ENCODE measurements around the gene CRIP3. TPM values are rescaled to one million over a fixed set of nuclear protein-coding genes. Genes with fewer than 3 reads are reported as not detected.

The CRIP3 gene
- polyA plus RNA-seq, 4 donors: 0.89 to 3.4 (median 2.5) TPM

- Histone ChIP-seq H3K36me3 (ENCODE audit: control insufficient read depth in 3 of 3, insufficient read depth in 2 of 3, low read depth in 1 of 3, low read length in 3 of 3) (no peaks in the 10 kb centered on the region), H3K9me3 (ENCODE audit: control insufficient read depth in 2 of 2, insufficient read depth in 1 of 2, low read depth in 1 of 2, low read length in 1 of 2) (no peaks in the 10 kb centered on the region), H3K4me1 (ENCODE audit: control insufficient read depth in 3 of 3, insufficient read depth in 2 of 3, low read depth in 1 of 3, low read length in 2 of 3) (peaks cover 4 to 47% (median 8%) of the 10 kb centered on the region in 3 donors), H3K27ac (ENCODE audit: low read depth in 1 of 3, low read length in 2 of 3) (no peak overlapping the region), H3K27me3 (ENCODE audit: control insufficient read depth in 3 of 3, insufficient read depth in 3 of 3, low read length in 3 of 3) (no peaks in the 10 kb centered on the region), H3K4me3 (ENCODE audit: low read depth in 1 of 3, low read length in 3 of 3) (no peak overlapping the region)
- FAIRE-seq (no peak), DNase-seq (no peak)
- 69 to 90% (median 72%) methylated on average over 23 to 27 of the region's 27 CpGs for WGBS, 3 donors
Observed at GRCh38 chr6:43283905-43284304, 24.7 kb downstream of the CRIP3 start.

- Histone ChIP-seq H3K9me3 (ENCODE audit: control insufficient read depth in 2 of 2, insufficient read depth in 1 of 2, low read depth in 1 of 2, low read length in 1 of 2) (no peaks in the 10 kb centered on the region), H3K27me3 (ENCODE audit: control insufficient read depth in 3 of 3, insufficient read depth in 3 of 3, low read length in 3 of 3) (no peaks in the 10 kb centered on the region), H3K4me3 (ENCODE audit: low read depth in 1 of 3, low read length in 3 of 3) (no peak overlapping the region), H3K36me3 (ENCODE audit: control insufficient read depth in 3 of 3, insufficient read depth in 2 of 3, low read depth in 1 of 3, low read length in 3 of 3) (no peaks in the 10 kb centered on the region), H3K27ac (ENCODE audit: low read depth in 1 of 3, low read length in 2 of 3) (no peak overlapping the region), H3K4me1 (ENCODE audit: control insufficient read depth in 3 of 3, insufficient read depth in 2 of 3, low read depth in 1 of 3, low read length in 2 of 3) (peaks cover 5 to 51% (median 8%) of the 10 kb centered on the region in 3 donors)
- 86 to 92% (median 91%) methylated on average over 15 to 18 of the region's 18 CpGs for WGBS, 3 donors
- no peak for DNase-seq
- no peak for FAIRE-seq
Observed at GRCh38 chr6:43283514-43283901, 25.1 kb downstream of the CRIP3 start.

GRCh38 chr6:43282636-43283513 is 25.8 kb downstream of the CRIP3 start:
- no peak for DNase-seq
- no peak for FAIRE-seq
- no peaks in the 10 kb centered on the region for H3K36me3 ChIP-seq (ENCODE audit: control insufficient read depth in 3 of 3, insufficient read depth in 2 of 3, low read depth in 1 of 3, low read length in 3 of 3)

GRCh38 chr6:43282060-43282459 is 26.6 kb downstream of the CRIP3 start:
- no peak overlapping the region for H3K27ac ChIP-seq (ENCODE audit: low read depth in 1 of 3, low read length in 2 of 3)
- peaks cover 0 to 1% (median 0%) of the 10 kb centered on the region in 3 donors for H3K36me3 ChIP-seq (ENCODE audit: control insufficient read depth in 3 of 3, insufficient read depth in 2 of 3, low read depth in 1 of 3, low read length in 3 of 3)
- 59 to 63% (median 60%) methylated on average over 9 of the region's 9 CpGs for WGBS, 3 donors
- FAIRE-seq (no peak), DNase-seq (no peak)
- no peak overlapping the region for H3K4me3 ChIP-seq (ENCODE audit: low read depth in 1 of 3, low read length in 3 of 3)
- H3K27me3 ChIP-seq (ENCODE audit: control insufficient read depth in 3 of 3, insufficient read depth in 3 of 3, low read length in 3 of 3): no peaks in the 10 kb centered on the region
- H3K9me3 ChIP-seq (ENCODE audit: control insufficient read depth in 2 of 2, insufficient read depth in 1 of 2, low read depth in 1 of 2, low read length in 1 of 2): no peaks in the 10 kb centered on the region
- peaks cover 8 to 52% (median 9%) of the 10 kb centered on the region in 3 donors for H3K4me1 ChIP-seq (ENCODE audit: control insufficient read depth in 3 of 3, insufficient read depth in 2 of 3, low read depth in 1 of 3, low read length in 2 of 3)

More at GRCh38 chr6:43282636-43283513, 25.8 kb downstream of the CRIP3 start:
- H3K4me3 ChIP-seq (ENCODE audit: low read depth in 1 of 3, low read length in 3 of 3): no peak overlapping the region
- 75 to 84% (median 79%) methylated on average over 31 to 32 of the region's 32 CpGs for WGBS, 3 donors
- peaks cover 5 to 52% (median 8%) of the 10 kb centered on the region in 3 donors for H3K4me1 ChIP-seq (ENCODE audit: control insufficient read depth in 3 of 3, insufficient read depth in 2 of 3, low read depth in 1 of 3, low read length in 2 of 3)
- no peak overlapping the region for H3K27ac ChIP-seq (ENCODE audit: low read depth in 1 of 3, low read length in 2 of 3)
- no peaks in the 10 kb centered on the region for H3K27me3 ChIP-seq (ENCODE audit: control insufficient read depth in 3 of 3, insufficient read depth in 3 of 3, low read length in 3 of 3)
- no peaks in the 10 kb centered on the region for H3K9me3 ChIP-seq (ENCODE audit: control insufficient read depth in 2 of 2, insufficient read depth in 1 of 2, low read depth in 1 of 2, low read length in 1 of 2)

GRCh38 chr6:43280234-43280633 is 28.4 kb downstream of the CRIP3 start:
- no peaks in the 10 kb centered on the region for H3K27me3 ChIP-seq (ENCODE audit: control insufficient read depth in 3 of 3, insufficient read depth in 3 of 3, low read length in 3 of 3)
- H3K27ac ChIP-seq (ENCODE audit: low read depth in 1 of 3, low read length in 2 of 3): no peak overlapping the region
- FAIRE-seq (no peak), DNase-seq (no peak)
- WGBS, 3 donors: 85 to 87% (median 86%) methylated on average over 2 of the region's 2 CpGs
- peaks cover 14 to 57% (median 15%) of the 10 kb centered on the region in 3 donors for H3K4me1 ChIP-seq (ENCODE audit: control insufficient read depth in 3 of 3, insufficient read depth in 2 of 3, low read depth in 1 of 3, low read length in 2 of 3)
- peaks cover 0 to 4% (median 0%) of the 10 kb centered on the region in 3 donors for H3K36me3 ChIP-seq (ENCODE audit: control insufficient read depth in 3 of 3, insufficient read depth in 2 of 3, low read depth in 1 of 3, low read length in 3 of 3)
- no peaks in the 10 kb centered on the region for H3K9me3 ChIP-seq (ENCODE audit: control insufficient read depth in 2 of 2, insufficient read depth in 1 of 2, low read depth in 1 of 2, low read length in 1 of 2)
- no peak overlapping the region for H3K4me3 ChIP-seq (ENCODE audit: low read depth in 1 of 3, low read length in 3 of 3)

- 13 to 41% (median 28%) methylated on average over 4 of the region's 4 CpGs for WGBS, 3 donors
- DNase-seq (peak; percentile 89 to 98), FAIRE-seq (no peak)
- Histone ChIP-seq H3K4me3 (ENCODE audit: low read depth in 1 of 3, low read length in 3 of 3) (no peak overlapping the region), H3K4me1 (ENCODE audit: control insufficient read depth in 3 of 3, insufficient read depth in 2 of 3, low read depth in 1 of 3, low read length in 2 of 3) (peaks cover 15 to 71% (median 21%) of the 10 kb centered on the region in 3 donors), H3K9me3 (ENCODE audit: control insufficient read depth in 2 of 2, insufficient read depth in 1 of 2, low read depth in 1 of 2, low read length in 1 of 2) (no peaks in the 10 kb centered on the region), H3K36me3 (ENCODE audit: control insufficient read depth in 3 of 3, insufficient read depth in 2 of 3, low read depth in 1 of 3, low read length in 3 of 3) (peaks cover 0 to 4% (median 0%) of the 10 kb centered on the region in 3 donors), H3K27ac (ENCODE audit: low read depth in 1 of 3, low read length in 2 of 3) (peak overlapping the region; percentile 85 to 99 (median 97)), H3K27me3 (ENCODE audit: control insufficient read depth in 3 of 3, insufficient read depth in 3 of 3, low read length in 3 of 3) (no peaks in the 10 kb centered on the region)
Observed at GRCh38 chr6:43278524-43279078, 30.0 kb downstream of the CRIP3 start.

GRCh38 chr6:43277643-43278523 is 30.7 kb downstream of the CRIP3 start:
- H3K4me3 ChIP-seq (ENCODE audit: low read depth in 1 of 3, low read length in 3 of 3): no peak overlapping the region
- no peaks in the 10 kb centered on the region for H3K9me3 ChIP-seq (ENCODE audit: control insufficient read depth in 2 of 2, insufficient read depth in 1 of 2, low read depth in 1 of 2, low read length in 1 of 2)
- 17 to 58% (median 36%) methylated on average over 13 of the region's 13 CpGs for WGBS, 3 donors
- no peak for FAIRE-seq
- DNase-seq: peak; percentile 94 to 98
- peaks cover 0 to 4% (median 0%) of the 10 kb centered on the region in 3 donors for H3K36me3 ChIP-seq (ENCODE audit: control insufficient read depth in 3 of 3, insufficient read depth in 2 of 3, low read depth in 1 of 3, low read length in 3 of 3)
- H3K27ac ChIP-seq (ENCODE audit: low read depth in 1 of 3, low read length in 2 of 3): peak overlapping the region; percentile 85 to 99 (median 97)
- peaks cover 15 to 77% (median 21%) of the 10 kb centered on the region in 3 donors for H3K4me1 ChIP-seq (ENCODE audit: control insufficient read depth in 3 of 3, insufficient read depth in 2 of 3, low read depth in 1 of 3, low read length in 2 of 3)
- no peaks in the 10 kb centered on the region for H3K27me3 ChIP-seq (ENCODE audit: control insufficient read depth in 3 of 3, insufficient read depth in 3 of 3, low read length in 3 of 3)

GRCh38 chr6:43277306-43277642 is 31.4 kb downstream of the CRIP3 start:
- FAIRE-seq: no peak

More at GRCh38 chr6:43277306-43277642, 31.4 kb downstream of the CRIP3 start:
- Histone ChIP-seq H3K9me3 (ENCODE audit: control insufficient read depth in 2 of 2, insufficient read depth in 1 of 2, low read depth in 1 of 2, low read length in 1 of 2) (no peaks in the 10 kb centered on the region), H3K36me3 (ENCODE audit: control insufficient read depth in 3 of 3, insufficient read depth in 2 of 3, low read depth in 1 of 3, low read length in 3 of 3) (peaks cover 0 to 4% (median 0%) of the 10 kb centered on the region in 3 donors), H3K27me3 (ENCODE audit: control insufficient read depth in 3 of 3, insufficient read depth in 3 of 3, low read length in 3 of 3) (no peaks in the 10 kb centered on the region), H3K27ac (ENCODE audit: low read depth in 1 of 3, low read length in 2 of 3) (peak overlapping the region; percentile 85 to 99 (median 97)), H3K4me3 (ENCODE audit: low read depth in 1 of 3, low read length in 3 of 3) (no peak overlapping the region), H3K4me1 (ENCODE audit: control insufficient read depth in 3 of 3, insufficient read depth in 2 of 3, low read depth in 1 of 3, low read length in 2 of 3) (peaks cover 15 to 80% (median 21%) of the 10 kb centered on the region in 3 donors)
- 23 to 62% (median 41%) methylated on average over 6 of the region's 6 CpGs for WGBS, 3 donors
- DNase-seq: no peak
